ENCODE results near the gene FHIP1A.

Gene FHIP1A

DNA sequence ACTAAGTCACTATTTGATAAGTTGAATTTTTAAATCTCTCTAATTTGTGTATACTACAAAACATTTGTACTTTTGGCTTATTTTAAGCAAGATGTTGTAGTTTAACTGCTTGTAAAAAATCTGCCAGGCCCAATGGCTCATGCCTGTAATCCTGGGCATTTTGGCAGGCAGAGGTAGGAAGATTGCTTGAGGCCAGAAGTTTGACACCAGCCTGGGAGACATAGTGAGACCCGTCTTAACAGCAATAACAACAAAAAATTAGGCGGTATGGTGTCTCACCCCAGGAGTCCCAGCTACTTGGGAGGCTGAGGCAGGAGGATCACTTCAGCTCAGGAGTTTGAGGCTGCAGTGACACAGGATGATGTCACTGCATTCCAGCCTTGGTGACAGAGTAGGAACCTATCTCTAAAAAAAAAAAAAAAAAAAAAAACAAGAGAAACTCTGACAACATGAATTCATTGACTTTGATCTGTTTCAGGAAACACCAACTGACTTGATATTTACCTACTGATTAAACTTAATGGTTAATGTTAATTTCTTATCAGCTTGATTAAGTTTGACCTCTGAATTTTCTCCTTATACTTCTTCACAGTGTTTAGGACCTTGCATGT, 8.9 kb downstream of the FHIP1A start:
- DNase-seq (ENCODE audit: low read depth in 2 of 2): no peak

DNA sequence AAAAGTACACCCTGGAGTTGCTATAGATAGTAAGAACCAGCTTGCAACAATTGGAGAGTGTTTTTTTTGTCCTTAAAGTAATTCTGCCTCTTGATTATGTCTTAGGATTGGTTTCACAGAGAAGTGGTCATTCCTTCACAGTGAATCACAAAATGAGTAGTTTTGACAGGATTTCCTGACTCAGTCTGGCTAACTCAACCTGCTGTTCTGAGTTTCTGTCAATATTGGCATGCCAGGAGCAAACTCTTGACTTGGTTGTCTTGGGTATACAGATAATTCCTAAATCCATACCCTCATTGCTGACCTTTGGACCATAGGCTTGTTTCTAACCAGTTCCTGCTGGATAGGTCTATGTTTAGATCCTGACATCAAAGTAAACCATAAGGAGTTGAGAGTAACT, 9.4 kb downstream of the FHIP1A start:
- no peak for DNase-seq (ENCODE audit: low read depth in 2 of 2)

DNA sequence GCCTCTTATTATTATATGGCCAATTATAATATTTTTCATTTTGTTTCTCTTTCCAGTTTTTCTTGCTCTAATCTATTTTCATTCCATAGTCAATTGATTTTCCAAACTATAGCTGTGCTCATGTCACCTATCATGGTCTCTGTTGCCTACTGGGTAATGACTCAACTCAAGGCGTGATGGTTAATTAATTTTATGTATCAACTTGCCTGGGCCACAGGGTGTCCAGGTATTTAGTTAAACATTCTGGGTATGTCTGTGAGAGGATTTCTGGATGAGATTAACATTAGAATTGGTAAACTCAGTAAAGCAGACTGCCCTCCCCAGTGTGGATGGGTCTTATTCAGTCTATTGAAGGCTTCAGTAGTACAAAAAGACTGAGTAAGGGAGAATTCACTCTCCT, 9.9 kb downstream of the FHIP1A start:
- no peak for DNase-seq (ENCODE audit: low read depth in 2 of 2)

DNA sequence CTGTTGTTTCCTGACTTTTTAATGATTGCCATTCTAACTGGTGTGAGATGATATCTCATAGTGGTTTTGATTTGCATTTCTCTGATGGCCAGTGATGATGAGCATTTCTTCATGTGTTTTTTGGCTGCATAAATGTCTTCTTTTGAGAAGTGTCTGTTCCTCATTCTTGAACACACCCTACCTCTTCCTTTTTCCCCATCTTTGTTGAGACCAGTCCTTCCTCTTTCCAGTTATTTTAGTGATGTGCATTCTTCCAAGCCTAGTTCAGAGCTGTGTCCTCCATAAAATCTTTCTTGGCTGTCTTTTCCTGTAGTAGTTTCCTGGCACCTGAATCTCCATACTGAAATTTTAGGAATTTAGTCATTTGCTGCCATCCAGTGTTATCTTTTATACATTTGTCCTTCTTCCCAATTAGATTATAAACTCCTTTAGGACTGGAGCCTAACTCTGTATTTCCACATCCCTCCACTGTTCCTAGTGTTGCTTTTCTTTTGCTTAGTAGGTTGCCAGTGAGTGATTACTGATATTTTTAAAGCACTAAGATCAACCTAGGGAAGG, 11.4 kb downstream of the FHIP1A start:
- DNase-seq (ENCODE audit: low read depth in 2 of 2): no peak

DNA sequence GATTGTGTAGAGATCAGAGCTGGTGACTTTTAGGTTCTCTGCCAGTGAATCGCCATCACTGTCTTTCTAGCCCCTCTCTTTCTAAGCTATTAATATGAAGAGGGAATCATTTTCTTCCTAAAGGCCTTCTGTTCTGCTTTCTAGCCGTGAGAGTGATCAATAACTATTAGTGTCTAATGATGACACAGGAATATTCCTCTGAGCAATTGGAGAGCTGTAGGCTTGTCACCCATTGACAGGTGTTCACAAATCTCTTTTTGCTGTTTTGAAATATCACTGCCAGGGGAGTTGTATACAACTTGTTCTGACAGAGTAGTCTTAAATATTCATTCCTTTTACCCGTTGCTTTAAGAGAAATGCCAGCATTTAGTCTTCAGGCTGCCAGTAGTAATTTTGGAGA, 13.9 kb downstream of the FHIP1A start:
- no peak for DNase-seq (ENCODE audit: low read depth in 2 of 2)

DNA sequence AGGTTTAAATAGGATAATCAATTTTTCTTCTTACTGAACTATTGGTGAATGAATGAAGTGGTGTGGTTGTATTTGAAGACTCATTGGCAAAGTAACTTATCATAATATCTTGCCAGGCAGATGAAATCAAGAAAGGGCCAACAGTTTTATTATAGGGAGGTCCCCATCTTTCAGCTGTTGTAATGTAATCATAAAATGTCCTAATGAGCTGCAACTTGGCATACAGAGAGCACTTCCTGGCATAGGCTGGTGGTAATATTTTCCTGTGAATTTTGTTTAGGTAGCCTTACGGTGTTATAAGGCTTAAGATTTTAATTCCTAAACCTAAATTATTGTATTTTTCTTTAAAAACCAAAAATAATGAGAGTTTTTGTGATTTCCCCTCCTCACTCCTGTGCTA, 17.5 kb downstream of the FHIP1A start:
- no peak for DNase-seq (ENCODE audit: low read depth in 2 of 2)

DNA sequence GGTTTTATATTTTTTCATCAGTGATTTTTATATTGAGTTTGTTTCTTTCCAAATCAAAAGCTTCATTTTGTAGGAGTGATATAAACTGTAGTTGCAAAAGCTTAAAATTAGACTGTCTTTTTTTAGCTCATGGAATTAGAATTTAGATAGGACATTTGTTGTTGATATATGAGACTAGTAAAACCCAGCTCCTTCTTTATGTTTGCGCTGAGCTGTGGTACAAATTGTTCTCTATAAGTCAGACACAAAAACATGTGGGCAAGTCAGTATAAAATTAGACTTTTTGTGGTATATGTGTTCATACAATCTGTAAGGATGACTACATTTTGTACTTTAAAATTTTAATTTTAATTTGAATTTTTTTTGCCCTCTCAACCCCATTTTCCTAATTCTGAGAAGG, 18.3 kb downstream of the FHIP1A start:
- no peak for DNase-seq (ENCODE audit: low read depth in 2 of 2)

DNA sequence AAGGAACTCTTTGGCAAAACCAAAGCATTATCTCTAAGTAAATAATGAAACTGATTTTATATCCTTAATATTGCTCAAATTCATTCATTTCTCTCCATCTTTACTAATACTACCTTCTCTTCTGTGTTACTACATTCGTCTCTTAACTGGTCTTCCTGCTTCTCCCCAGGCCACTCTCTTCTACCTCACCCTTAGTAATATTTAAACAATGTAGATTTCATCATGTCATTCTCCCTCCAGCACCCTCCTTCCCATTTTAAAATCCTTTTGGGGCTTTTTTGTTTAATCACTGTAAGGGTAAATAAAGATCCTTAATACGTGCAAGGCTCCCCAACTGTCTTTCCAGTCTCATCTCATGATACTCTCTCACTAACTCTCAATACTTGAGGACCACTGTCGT, 19.4 kb downstream of the FHIP1A start:
- DNase-seq (ENCODE audit: low read depth in 2 of 2): no peak

DNA sequence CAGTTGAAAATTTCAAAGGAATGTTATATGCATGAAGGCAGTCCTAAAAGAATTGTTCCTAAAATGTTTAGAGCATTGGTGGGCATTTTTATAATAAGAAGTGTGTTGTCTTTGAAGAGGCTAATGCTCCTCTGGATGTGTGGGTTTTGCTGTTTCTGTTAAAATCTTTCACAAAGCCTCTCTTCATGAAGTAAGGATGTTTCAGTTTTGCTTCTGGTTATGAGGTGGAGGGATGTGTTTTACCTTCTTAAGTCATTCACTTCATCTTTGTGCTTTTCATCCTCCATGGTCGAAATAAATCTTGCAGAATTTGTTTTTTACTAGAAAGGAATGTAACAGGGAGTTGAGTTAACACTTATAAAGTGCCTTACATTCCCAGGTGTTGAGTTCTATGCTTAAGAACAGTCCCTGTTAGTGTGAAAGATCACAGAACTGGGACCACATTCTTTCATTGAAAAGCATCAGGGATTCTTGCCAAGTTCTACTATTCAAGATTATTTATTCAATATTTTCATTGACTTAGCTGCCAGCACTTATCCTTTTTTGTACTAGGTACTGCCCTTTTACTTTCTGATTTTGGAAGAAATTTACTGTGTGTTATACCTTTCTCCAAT, 21.1 kb downstream of the FHIP1A start:
- no peak for DNase-seq (ENCODE audit: low read depth in 2 of 2)

DNA sequence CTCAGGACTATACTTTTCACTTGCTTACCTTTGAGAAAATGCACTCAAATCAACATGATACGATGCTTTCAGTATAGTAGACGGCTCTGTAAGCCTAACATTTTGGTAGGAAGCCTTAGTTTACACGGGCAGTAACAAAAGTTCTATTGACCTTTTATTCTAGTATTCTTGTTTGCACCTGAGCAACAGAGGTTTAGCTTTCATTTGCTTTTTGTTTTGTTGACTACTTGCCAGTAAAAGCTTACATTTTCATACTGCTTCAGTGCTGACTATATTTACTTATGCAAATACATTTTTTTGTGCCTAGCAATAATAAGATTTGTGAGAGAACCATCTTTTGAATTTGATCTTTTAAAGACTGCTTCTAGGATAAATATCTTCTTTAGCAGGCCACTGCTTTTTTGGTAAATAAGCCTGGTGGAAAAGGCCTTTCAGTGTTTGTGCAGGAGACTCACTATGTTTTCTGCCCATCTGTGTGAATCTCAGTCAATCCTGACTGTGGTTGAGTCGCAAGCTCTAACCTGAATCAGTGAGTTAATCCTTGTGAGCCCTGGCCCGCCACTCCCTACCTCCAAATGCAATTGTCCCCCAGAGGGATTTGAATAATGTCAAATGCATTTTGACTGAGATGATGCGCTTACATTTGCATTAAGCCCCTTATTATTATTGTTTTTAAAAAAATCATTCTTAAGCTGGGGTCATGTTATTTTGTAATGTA, 21.9 kb downstream of the FHIP1A start:
- no peak for DNase-seq (ENCODE audit: low read depth in 2 of 2)

DNA sequence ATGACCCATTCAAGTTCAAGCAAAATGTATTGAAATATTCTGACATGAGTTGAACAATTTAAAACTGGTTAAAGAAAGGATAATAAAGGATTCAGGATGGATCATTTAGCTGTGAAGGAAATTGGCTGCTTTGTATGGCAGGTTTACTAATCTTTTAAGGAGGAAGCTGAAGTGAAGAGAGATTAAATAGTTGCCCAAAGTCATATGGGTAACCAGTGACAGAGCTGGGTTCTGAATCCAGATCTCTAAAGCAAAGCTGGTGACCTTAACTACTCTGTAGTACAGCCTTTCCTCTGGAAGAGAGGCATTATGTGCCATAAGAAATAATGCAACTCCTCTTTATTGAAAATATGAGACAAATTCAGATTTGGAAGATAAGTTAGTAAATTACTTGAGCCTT, 22.8 kb downstream of the FHIP1A start:
- DNase-seq (ENCODE audit: low read depth in 2 of 2): no peak

DNA sequence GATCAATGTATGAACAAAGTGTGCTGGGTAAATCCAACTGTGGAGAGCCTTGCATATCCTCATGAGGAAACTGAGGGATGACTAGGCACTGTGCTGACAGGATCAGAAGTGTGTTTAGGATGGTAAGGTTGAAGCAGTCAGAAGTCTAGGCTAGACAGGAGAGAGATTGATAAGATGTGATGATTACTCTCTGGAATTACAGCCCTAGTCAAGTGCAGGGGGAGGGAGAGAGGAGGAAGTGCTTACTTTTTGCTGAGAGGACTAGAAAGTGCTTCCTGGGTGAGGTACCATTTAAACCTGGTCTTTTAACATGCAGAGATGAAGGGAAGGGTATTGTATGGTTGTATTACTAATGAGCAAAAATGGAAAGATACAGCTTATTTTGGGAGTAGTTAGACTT, 23.7 kb downstream of the FHIP1A start:
- no peak for DNase-seq (ENCODE audit: low read depth in 2 of 2)

DNA sequence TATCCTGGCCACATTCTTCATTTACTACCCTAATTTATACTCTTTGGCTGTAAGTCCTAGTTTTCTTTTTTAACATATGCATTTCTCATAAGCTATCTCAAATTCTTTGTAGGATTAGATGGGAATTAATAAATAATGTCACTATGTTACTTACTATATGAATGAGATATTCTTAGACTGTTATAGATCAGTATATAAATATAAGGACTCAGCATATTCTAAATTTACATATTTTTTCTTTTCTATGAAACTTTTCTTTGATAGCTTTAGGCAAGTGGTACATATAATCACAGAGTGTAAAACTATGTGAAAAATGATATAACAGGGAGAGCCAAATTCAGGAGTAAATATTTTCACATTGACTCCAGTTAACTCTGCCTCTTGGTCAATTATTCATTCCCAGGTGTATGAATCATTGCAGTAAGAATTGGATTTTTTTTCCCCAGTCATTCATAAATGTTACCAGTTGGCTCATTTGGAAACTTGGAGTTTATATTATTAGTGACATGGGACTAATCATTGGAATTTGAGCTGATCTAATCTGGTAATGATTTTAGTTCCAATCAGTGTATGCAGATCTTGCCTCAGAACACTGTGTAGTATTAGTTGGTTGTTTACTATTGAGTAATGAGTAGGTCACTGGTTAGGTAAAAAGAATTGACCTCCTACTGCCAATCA, 25.3 kb downstream of the FHIP1A start:
- no peak for DNase-seq (ENCODE audit: low read depth in 2 of 2)

DNA sequence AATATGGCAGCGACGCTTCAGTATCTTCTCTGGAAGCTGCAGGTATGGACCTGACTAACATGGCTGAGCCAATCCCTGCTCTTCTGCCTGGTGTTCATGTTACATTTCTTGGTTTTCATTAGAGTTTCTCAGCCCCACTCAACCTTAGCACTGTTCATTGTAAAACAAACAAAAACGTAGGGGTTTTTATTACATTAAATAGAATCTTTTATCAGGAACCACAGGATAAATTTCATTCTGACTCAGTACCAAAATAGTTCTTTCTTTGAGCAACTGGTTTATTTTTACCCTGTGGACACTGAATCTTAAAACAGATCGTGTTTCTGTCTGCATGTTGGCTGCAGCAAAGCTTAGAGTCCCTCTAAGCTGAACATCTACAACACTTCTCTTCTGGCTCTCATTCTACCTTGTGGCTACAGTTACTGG, 27.1 kb downstream of the FHIP1A start:
- no peak for DNase-seq (ENCODE audit: low read depth in 2 of 2)

DNA sequence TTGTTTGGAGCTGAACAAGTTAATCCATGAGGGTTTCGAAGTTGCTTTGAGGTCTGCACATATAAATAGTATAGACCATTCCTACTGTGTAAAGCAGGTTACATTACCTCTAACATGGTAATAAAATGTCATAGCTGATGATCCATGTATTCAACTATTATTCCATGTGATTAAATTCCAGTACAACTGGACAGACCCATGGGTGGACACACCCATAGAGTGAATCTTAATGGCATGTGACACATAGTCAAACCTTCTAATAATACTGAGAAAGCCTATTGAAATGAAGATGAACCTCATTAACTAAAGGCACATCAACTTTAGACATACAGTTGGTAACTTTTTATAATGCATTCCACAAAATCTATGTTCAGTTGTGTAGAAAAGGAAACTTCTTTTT, 28.5 kb downstream of the FHIP1A start:
- DNase-seq (ENCODE audit: low read depth in 2 of 2): no peak

DNA sequence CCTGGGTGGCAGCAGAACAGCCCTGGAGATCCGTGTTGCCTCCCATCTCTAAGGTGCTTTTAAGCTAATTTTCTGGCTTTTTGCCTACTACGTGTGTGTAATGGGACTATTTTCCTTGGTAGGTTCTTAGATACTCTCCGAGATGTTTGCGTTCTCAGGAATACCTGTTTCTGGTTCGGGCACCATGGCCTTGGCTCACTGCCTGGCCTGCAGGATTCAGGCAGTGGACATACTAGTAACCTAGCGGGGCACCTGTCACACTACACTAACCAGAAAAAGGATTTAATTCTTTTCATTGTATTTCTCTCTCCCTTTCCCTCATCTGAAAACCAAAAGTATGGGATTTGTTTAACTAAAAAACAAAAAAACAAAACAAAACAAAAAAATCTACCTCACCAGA, 29.2 kb downstream of the FHIP1A start:
- no peak for DNase-seq (ENCODE audit: low read depth in 2 of 2)

DNA sequence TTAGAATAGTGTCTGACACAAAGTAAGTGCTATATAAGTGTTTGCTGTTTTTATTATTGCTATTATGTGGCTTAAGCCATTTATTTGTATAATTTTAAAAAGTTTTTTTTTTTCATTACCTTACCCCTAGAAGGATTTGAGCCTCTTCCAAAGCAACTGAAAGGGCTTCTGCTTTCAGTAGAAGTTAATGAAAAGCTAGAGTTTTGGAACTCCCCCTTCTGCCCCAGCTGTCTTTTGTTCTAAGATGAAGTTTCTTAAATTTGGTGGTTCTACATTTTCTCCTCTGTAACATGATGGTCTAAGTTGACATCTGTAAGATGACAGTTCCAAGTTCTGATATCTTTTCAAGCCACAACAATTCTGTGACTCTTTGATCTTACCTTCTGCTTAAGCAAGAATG, 30.3 kb downstream of the FHIP1A start:
- DNase-seq (ENCODE audit: low read depth in 2 of 2): no peak

DNA sequence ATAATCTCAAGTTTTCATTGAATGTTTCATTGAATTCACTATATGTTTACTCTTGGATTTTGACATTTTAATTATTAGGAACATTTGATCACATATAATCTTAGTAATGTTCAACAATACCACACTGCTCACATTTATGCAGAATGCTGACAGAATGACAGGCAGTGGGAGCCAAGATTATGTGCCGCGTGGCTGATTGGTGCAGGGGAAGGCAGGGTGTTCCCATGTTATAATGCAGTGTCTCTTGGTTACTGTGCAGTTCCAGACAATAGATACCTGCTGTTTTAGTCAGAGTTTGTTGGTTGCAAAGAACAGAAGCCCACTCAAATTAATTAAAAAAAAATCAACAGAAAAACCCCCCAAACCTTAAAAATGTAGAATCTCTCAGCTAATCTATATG, 33.0 kb downstream of the FHIP1A start:
- DNase-seq (ENCODE audit: low read depth in 2 of 2): no peak

DNA sequence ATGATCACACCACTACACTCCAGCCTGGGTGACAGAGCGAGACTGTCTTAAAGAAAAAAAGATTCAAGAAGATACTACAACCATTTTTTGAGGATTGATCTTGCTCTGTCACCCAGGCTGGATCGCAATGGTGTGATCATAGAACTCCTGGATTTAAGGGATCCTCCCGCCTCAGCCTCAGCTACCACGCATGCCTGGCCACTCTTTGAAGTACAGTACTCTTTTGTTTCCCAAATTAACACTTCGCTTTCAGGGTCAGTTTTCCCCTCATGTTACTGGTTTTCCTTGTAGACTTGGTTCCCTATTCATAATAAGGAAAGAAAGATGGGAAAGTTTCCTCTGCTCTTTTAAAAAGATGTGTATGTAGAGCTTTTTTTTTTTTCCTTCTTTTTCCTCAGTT, 34.3 kb downstream of the FHIP1A start:
- no peak for DNase-seq (ENCODE audit: low read depth in 2 of 2)

DNA sequence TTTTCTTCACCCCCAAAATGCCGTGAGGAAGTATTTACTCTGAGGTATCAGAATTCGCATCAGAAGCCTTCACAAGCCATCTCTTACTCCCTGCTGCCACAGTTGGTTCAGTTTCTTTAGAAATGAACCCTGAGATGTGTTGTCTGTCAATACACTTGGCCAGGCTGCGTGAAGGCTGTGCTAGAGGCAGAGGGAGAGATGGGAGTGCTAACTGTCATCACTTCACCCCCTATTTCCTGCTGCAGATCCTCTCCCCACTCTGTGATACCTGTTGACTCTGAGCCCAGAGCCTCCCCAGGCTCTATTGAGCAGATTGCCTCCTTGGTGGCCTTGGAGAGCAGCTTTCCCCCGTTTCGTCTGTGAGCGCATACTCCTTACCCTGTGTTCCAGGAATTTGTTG, 34.8 kb downstream of the FHIP1A start:
- DNase-seq (ENCODE audit: low read depth in 2 of 2): no peak

DNA sequence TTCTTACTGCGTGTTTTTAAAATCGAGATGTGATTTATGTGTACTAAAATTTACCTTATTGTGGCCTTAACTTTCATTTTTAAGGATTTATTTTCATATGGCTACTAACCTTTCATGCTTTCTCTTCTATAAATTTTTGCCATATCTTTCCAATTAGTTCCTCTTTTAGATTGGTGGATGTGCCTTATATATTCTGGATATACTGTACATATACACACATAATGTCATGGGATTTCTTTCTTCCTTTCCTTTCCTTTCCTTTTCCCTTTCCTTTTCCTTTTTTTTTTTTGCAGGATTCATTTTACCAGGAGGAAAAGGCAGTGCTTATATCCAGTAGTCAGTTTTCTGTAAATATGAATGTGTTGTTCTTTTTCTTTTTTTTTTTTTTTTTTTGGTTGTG, 37.2 kb downstream of the FHIP1A start:
- DNase-seq (ENCODE audit: low read depth in 2 of 2): no peak

DNA sequence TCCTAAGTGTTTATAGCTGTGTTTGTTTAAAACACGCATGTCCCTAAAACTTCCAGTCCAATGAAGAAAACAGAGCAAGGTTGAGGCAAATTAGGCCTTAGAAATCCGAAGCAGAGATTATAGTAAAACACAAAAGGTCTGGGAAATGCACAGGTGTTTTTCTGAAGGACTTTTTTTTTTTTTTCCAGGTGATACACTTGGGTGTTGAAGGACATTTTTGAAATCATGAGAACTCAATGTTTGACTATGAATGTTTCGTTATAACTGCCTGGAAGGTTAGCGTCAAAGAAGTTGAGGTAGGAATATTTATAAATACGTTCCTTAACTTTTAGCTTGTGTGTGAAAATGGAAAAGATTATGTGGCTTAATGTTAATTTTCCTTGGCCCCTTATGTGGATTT, 45.5 kb downstream of the FHIP1A start:
- no peak for DNase-seq (ENCODE audit: low read depth in 2 of 2)

DNA sequence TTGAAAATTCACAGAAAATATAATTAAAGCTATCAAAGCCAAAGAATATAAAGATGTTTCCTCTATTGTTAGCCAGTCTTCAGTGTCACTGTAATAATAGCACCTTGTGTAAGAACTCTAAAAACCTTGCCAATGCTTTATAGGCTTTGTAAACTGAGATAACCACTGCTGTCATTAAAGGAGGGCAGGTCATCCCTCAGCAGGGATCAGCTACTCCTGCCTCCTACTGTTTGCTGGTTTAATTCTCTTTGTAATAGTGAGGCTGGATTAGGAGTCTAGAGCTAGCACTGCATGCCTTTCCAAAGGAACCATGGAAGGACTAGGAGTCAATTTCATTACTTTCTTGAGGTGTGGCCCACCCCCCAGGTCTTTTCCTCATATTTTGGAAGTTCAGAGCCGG, 46.2 kb downstream of the FHIP1A start:
- no peak for DNase-seq (ENCODE audit: low read depth in 2 of 2)
